Ramos (cell line): ENCODE measurements around the gene CCDC190.
"Not testable (repeated sequence)": the region's sequence is repeated elsewhere in the genome, so short reads cannot be mapped to it uniquely, and the experiment has no call there.

ENCODE experiments used
- in situ Hi-C: fragments of 300-500 bp; cut with MboI; formaldehyde crosslinking; loops from one replicate; pipeline ENCODE4 v1.14.3; 2022; ENCODE audit warnings: low sequenced_read_pairs; ENCODE audit not compliant: unreplicated experiment

Gene CCDC190

GRCh38 chr1:162844153-162844552 is 16.8 kb downstream of the CCDC190 start:
- in situ Hi-C loops: no loop called here

GRCh38 chr1:162840250-162840839 is 20.6 kb downstream of the CCDC190 start:
- in situ Hi-C loops: no loop called here

GRCh38 chr1:162838863-162839262 is 22.1 kb downstream of the CCDC190 start:
- in situ Hi-C loops: no loop called here

DNA sequence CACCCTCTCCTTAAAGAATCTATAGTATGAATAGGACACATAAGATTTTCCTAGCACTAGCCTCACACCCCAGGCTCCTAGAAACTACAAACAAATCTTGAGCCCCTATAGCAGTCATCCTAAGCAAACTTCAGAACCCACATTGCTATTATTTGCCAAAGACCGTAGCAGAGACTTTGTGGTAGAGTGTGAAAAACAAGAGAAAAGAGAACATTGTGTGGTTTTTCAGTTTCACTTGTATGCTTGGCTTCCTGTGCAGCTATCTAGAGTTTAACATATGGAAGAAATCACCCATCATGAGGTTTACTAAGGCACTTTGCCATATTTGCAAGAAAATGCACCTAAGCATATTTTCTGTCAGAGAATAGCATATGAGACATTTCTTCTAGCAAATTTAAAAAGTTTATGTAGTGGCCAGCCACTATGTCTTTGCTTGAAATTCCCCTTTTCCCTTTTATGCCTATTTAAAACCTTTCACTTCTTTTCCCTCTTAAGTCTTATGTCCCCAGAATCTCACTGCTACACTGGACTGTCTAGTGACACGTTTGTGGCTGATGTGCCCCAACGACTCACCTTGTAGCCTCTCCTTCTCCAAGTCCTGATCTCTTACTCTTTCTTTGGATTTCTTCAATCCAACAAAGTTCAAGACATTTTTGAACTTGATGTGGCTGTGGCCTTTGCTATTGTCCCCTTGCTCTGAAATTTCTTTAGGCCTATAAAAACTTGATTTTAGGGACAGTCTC is 25.6 kb downstream of the CCDC190 start:
- in situ Hi-C loops: no loop called here

DNA sequence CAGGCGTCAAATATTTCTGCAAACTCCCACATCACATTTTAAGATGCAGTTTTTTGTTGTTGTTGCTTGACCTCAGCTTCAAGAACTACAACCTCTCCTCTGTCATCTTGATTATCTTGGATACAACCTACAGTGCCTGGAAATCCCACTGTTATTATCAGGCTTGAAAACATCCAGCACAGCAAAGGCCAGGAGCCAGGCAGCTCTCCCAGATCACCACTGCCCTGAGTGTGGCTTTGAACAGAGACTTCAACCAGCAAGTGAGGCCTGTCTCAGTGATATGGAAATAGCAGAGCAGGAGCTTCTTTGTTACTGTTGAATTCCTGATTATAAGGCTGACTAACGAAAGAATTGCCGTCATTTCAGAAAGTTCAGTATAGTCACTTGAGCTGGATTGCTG is 28.5 kb downstream of the CCDC190 start:
- in situ Hi-C loops: no loop called here

GRCh38 chr1:162829268-162829667 is 31.7 kb downstream of the CCDC190 start:
- in situ Hi-C loops: no loop called here

GRCh38 chr1:162823771-162824525 is 37.0 kb downstream of the CCDC190 start:
- in situ Hi-C loops: no loop called here

DNA sequence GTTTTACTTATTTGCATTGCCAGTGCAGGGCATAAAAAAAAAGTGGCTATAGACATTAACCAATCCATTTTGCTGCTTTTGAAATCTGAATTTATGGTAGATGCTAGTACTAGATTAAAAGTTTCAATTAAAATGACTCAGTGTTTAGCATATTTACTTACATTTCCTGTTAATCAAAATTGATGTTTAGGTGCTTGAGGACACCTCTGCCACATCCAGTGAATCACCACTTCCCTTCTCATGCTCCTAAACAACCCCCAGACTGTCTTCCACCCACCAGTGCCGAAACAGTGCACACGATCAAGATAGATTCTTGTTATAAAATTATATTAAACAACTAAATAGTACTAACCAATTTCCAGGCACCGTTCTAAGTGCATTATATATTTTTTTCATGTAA is 37.7 kb downstream of the CCDC190 start:
- in situ Hi-C loops: no loop called here

DNA sequence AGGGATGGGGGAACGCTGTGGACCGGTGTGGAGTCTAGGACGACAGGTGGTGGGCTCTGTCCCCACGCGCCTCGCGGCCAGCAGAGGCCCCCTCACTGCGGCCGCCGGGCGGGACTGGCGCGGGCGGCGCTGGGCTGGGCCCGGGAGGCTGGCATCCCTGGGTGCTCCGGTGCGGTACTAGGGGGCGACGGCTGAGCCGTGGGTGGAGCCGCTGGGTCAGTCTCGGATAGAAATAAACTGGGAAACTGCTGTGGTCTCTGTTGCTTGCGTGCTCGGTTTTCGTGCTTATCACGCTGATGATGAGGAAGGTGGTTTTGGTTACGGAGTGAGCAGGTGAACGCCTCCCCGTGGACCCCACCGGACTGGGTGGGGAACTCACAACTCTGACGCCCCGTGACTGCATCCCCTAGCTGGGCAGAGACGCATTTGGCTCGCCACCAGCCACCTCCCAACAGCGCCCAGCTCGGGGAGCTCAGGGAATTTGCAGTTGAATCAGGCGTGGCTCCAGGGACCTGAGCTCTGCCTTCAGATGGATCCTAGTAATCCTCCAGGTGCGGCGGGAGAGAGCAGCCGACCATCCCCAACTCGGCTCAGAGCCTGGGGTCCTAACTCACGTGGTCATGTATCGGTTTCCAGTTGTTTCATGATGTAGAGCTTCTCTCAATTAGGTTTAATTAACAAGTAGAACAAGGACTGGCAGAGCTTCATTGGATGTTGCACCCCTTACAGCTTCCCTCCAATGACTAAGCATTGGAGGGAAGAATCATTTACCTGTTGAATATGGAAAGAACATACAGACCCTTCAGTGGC is 38.4 kb downstream of the CCDC190 start:
- in situ Hi-C loops: no loop called here

- in situ Hi-C loops: not testable (repeated sequence)
Observed at GRCh38 chr1:162818666-162819065, 42.3 kb downstream of the CCDC190 start.

DNA sequence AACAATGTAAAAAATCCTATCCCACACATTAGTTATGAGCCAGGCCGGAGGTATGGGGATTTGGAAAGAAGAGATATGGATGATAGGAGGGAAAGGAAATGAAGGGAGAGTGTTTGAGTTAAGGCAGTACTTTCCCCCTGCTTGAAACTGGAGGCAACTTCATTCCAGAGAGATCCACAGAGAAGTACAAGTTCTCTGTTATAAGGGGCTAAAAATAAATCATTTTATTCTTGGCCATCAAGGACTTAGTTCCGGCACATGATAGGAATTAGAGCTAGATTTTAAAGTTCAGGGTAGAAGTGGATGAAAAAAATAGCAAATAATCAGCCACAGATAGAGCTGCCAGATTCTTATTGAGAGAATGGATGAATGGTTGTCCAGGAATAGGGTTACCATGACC is 42.8 kb downstream of the CCDC190 start:
- in situ Hi-C loops: not testable (repeated sequence)

DNA sequence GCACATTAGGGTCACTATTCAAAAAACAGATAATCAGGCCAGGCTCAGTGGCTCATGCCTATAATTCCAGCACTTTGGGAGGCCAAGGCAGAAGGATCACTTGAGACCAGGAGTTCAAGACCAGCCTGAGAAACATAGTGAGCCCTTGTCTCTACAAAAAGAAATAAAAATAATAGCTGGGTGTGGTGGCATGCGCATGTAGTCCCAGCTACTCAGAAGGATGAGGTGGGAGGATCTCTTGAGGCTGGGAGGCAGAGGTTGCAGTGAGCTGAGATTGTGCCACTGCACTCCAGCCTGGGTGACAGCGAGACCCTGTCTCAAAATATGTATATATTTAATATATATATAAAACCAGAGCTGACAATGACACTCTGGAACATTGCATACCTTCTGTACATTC is 48.6 kb downstream of the CCDC190 start:
- in situ Hi-C loops: not testable (repeated sequence)

DNA sequence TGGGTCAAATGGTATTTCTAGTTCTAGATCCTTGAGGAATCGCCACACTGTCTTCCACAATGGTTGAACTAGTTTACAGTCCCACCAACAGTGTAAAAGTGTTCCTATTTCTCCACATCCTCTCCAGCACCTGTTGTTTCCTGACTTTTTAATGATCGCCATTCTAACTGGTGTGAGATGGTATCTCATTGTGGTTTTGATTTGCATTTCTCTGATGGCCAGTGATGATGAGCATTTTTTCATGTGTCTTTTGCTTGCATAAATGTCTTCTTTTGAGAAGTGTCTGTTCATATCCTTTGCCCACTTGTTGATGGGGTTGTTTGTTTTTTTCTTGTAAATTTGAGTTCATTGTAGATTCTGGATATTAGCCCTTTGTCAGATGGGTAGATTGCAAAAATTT is 53.5 kb downstream of the CCDC190 start:
- in situ Hi-C loops: not testable (repeated sequence)
